Raji (cell line): Measurements from ENCODE around the gene STRA6.

Experiments
- POLR2A ChIP-seq: IDR thresholded peaks from 2 replicates; pipeline ENCODE4 v1.6.1; 2011; ENCODE audit warnings: low read depth, low read length, control low read depth; ENCODE audit not compliant: insufficient read depth

Gene STRA6

GRCh38 chr15:74205582-74205947 is 3.0 kb upstream of the STRA6 start:
- no peak for TF ChIP-seq POLR2A

GRCh38 chr15:74203914-74204431 is 1.4 kb upstream of the STRA6 start:
- TF ChIP-seq POLR2A, result no peak

- TF ChIP-seq POLR2A, result no peak
Observed at GRCh38 chr15:74201710-74202420, 722 bp downstream of the STRA6 start.

- no peak for TF ChIP-seq POLR2A
Observed at GRCh38 chr15:74200871-74201419, 1.6 kb downstream of the STRA6 start.

GRCh38 chr15:74200412-74200815 is 2.2 kb downstream of the STRA6 start:
- TF ChIP-seq POLR2A, result no peak

GRCh38 chr15:74199297-74199652 is 3.3 kb downstream of the STRA6 start:
- TF ChIP-seq POLR2A, result no peak

- no peak for TF ChIP-seq POLR2A
Observed at GRCh38 chr15:74197176-74197965, 5.2 kb downstream of the STRA6 start.

- no peak for TF ChIP-seq POLR2A
Observed at GRCh38 chr15:74196175-74196574, 6.4 kb downstream of the STRA6 start.

- no peak for TF ChIP-seq POLR2A
Observed at GRCh38 chr15:74194572-74195559, 7.7 kb downstream of the STRA6 start.

- TF ChIP-seq POLR2A, result no peak
Observed at GRCh38 chr15:74193905-74194304, 8.7 kb downstream of the STRA6 start.

GRCh38 chr15:74193299-74193718 is 9.3 kb downstream of the STRA6 start:
- TF ChIP-seq POLR2A, result no peak

- TF ChIP-seq POLR2A, result no peak
Observed at GRCh38 chr15:74192751-74193150, 9.8 kb downstream of the STRA6 start.

GRCh38 chr15:74191798-74192197 is 10.8 kb downstream of the STRA6 start:
- no peak for TF ChIP-seq POLR2A

- TF ChIP-seq POLR2A, result no peak
Observed at GRCh38 chr15:74188216-74188615, 14.4 kb downstream of the STRA6 start.
